Fibroblast of pulmonary artery (primary cell): Measurements from ENCODE around the gene ALX4.

Experiments used
- DNase-seq: peaks from one replicate; pipeline ENCODE4 v3.0.0-alpha.2; 2010; ENCODE audit warnings: low read depth
- H3K4me3 ChIP-seq: replicated peaks from 2 replicates; pipeline ENCODE4 v1.5.1; 2011; ENCODE audit warnings: low read depth, mild to moderate bottlenecking, control low read depth, low read length, moderate library complexity
- TF ChIP-seq, protein P1 (sequence below): IDR thresholded peaks from 2 replicates; pipeline ENCODE4 v1.5.1; 2011; ENCODE audit warnings: mild to moderate bottlenecking, control low read depth, low read length, inconsistent platforms; ENCODE audit errors: missing control alignments

The ALX4 gene

DNA sequence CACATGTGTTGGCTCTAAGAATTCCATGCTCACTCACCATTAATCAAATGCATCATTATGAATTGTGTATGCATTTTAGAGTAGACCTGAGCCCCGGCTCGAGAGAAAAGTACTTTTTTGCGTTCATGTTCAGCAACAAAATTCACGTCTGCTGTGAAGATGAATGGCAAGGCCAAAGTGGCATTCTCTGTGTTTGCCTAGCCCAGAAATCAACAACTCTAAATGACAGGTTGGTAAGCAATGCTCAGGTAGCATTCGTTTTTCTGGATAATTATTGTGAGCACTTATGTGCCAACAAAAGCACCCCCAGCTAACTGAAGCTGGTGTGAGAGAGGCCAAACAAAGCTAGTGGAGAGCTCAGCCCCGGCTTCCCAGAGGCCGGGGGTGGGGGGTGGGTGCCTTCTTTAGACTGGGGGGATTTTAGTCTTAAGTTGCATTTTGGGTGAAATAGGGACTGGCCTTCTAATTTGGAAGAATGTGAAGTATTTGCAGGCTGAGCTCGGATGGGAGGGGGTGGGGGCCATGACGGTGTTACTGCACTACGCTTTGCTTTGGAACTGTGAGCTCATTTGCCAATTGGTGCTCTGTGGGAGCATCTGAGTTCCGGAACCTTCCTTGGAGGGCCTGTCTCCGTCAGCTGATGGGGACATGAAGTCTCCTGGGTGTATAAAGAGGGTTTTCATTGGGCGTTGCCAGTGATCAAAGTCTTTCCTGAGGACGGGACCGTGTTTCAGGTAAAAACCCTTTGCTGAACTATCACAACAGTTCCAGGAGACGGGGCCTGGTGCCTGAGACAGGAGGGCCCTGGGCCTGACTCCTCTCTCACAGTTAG is 29.0 kb upstream of the ALX4 start:
- DNase-seq = no peak
- no peak overlapping the region for H3K4me3 ChIP-seq
- TF ChIP-seq, protein P1, sequence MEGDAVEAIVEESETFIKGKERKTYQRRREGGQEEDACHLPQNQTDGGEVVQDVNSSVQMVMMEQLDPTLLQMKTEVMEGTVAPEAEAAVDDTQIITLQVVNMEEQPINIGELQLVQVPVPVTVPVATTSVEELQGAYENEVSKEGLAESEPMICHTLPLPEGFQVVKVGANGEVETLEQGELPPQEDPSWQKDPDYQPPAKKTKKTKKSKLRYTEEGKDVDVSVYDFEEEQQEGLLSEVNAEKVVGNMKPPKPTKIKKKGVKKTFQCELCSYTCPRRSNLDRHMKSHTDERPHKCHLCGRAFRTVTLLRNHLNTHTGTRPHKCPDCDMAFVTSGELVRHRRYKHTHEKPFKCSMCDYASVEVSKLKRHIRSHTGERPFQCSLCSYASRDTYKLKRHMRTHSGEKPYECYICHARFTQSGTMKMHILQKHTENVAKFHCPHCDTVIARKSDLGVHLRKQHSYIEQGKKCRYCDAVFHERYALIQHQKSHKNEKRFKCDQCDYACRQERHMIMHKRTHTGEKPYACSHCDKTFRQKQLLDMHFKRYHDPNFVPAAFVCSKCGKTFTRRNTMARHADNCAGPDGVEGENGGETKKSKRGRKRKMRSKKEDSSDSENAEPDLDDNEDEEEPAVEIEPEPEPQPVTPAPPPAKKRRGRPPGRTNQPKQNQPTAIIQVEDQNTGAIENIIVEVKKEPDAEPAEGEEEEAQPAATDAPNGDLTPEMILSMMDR = no peak

DNA sequence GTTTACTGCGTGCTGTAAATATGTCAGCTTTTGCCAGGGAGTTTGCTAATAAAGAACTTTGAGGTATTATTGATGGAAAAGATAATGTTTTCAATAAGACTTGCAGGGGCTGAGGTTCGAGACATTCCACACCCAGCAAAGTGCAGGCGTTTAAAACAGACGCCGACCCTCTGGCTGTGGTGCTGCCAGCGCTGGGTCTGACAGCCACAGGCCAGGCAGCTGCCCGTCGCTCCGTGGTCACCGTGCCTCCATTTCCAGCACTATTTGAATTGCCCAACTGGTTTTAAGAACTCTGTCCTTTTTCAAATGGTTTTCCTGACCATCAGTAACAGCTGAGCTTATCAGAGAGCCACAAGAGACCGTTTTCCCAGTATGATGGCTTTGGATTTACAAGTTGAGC is 28.1 kb upstream of the ALX4 start:
- H3K4me3 ChIP-seq = no peak overlapping the region
- TF ChIP-seq, protein P1 = no peak
- no peak for DNase-seq

DNA sequence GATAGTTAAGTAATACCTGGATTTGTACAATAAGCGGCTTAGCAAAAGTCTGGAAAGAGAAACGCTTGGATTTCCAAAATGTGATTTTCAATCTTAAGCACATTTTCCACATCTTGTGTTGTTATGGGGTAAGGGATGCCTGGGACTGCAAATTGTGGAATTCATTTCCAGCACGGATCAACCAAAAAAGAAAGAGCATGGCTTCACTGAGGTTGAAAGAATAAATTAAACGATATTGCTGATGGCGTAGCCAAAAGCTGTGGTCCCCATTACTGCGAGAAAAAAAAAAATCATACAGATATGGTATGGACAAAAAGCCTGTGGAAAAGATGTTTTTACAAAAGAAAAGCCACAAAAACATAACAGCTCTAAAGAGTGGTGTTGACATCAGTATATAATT is 26.0 kb upstream of the ALX4 start:
- H3K4me3 ChIP-seq = no peak overlapping the region
- TF ChIP-seq, protein P1 = no peak
- no peak for DNase-seq

DNA sequence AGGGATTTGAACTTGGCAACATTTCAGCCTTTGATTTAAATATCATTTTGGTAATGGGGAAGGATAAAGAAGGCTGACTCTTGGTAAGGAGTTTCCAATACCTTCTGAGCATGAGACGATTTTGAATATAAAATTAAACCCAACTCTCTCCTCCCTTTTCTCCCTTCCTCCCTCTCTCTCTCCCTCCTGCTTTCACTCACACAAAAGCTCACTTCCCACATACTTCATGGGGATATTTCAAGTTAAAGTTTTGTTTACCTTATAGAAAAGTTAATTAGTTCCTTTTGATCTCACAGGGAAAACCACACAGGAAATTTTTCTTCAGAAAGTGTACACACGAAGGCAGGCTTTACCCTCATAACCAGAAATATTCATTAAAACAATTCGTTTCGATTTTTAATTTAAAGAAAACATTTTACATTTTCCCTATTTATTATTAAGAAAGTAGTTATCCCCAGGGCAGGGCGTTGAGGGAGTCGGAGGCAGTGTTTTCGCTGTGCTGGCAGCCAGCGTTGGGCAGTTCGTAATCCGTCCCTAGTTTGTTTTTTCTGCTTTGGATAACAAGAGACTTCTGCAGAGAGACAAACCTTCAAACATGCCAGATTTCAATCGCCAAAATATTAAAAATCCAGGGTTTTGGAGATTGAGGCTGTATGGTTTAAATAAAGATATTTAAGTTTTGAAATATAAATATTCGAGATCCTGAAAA is 25.3 kb upstream of the ALX4 start:
- H3K4me3 ChIP-seq = no peak overlapping the region
- no peak for DNase-seq
- TF ChIP-seq, protein P1 = no peak

DNA sequence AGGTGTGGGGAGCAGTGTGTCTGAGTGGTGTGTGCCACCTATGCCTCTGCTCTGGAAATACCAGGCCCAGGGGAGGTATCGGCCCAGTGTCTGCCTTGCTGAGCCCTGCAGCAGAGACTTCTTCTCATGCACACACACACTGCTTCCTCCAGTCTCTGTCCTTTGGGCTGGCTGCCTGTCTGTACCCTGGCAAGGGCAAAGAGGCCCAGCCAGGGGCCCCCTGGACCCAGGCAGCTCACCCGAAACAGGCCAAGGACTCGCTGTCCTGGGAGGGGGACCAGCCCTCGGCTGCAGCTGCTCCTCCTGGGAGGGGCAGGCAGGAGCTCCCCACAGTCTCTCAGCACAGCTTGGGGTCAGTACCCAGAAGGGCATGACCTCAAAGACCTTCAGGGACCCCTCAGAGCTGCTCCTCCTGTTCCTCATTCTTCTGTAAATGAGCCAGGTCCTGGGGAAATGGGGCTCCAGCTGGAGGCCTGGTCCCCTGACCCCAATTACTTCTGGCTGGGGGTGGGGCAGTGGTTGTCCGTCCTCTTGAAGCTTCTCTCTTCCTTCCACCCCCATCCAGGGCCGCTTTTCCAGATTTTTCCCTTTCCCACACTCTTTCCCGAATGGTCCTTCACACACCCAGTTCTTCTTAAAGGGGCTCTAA is 24.5 kb upstream of the ALX4 start:
- DNase-seq = no peak
- TF ChIP-seq, protein P1 = no peak

DNA sequence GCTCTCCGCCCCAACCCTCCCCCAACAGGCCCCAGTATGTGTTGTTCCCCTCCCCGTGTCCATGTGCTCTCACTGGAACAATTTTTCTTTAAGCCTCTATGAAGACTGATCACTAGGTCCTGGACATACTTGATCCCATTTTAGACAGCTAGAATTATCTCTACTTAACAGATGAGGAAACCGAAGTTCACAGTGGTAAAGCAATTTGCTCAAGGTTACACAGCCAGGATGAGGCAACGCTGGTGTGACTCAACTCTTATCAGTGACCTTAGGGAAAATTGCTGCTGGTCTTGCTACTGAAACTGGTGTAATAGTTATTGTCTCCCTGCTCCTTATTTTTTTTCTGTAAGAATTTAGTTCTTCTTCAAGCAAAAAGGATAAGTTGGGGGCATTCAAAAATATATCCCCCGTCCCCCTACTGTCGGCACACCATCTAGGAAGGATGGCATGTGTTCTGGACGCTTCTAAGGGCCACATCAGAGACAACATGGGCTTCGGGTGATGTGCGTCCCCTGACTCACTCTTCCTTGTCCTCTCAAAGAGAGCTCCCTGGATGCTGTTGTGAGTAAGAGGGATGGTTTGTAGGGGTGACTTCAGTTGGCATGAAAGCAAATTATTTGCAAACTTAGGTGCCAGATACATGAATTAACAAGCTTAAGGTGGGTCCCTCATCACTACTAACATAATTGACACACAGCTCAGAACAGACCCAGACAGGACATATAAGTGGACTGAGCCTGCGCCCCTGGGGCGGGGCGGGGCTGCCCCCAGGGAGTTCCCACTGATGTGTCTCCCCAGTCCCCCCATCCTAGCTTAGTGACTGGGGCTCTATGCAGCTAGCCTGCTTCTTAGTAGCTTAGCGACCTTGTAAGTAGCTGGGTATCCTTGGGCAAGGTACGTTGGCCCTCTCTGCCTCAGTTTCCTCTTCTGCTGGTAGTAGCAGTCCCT is 23.6 kb upstream of the ALX4 start:
- TF ChIP-seq, protein P1 = no peak
- DNase-seq = peak; percentile 67

More for the DNA sequence above, 24.5 kb upstream of the ALX4 start:
- no peak overlapping the region for H3K4me3 ChIP-seq

More for the DNA sequence above, 23.6 kb upstream of the ALX4 start:
- H3K4me3 ChIP-seq = no peak overlapping the region
